GM18499 (cell line): ENCODE data around the gene TLR8.
"Not testable (repeated sequence)": the region's sequence is repeated elsewhere in the genome, so short reads cannot be mapped to it uniquely, and the experiment has no call there.

Experiments used
- ATAC-seq: cut with Tn5 transposase; IDR thresholded peaks from one replicate; pipeline ENCODE4 v1.9.1; 2021; ENCODE audit warnings: moderate number of reproducible peaks; ENCODE audit not compliant: insufficient read depth, unreplicated experiment

Gene TLR8

DNA sequence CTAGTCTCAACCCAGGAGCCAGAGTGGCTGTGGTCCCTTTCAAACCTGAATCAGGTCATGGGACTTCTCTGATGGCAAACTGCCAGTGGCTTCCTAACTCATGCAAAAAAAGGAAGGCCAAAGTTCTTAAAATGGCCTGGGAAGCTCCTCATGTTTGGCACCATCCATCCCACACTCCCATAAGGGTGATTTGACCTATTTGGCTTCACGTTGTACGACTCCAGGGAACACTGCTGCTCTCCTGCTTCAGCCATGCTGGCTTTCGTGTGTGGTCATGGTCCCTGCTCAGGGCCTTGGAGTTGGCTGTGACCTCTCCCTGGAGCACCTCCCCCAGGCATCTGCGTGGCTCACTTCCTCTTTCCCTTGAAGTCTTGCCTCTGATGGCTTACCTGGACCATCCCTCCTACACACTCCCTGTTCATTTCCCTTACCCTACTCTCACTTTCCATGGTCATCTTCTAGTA lies 55.7 kb downstream of the TLR8 start:
- no peak for ATAC-seq

DNA sequence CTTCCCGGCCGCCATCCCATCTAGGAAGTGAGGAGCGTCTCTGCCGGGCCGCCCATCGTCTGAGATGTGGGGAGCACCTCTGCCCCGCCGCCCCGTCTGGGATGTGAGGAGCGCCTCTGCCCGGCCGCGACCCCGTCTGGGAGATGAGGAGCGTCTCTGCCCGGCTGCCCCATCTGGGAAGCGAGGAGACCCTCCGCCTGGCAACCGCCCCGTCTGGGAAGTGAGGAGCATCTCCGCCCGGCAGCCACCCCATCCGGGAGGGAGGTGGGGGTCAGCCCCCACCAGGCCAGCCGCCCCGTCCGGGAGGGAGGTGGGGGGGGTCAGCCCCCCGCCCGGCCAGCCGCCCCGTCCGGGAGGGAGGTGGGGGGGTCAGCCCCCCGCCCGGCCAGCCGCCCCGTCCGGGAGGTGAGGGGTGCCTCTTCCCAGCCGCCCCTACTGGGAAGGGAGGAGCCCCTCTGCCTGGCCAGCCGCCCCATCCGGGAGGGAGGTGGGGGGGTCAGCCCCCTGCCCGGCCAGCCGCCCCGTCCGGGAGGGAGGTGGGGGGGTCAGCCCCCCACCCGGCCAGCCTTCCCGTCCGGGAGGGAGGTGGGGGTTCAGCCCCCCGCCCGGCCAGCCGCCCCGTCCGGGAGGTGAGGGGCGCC lies 56.9 kb downstream of the TLR8 start:
- not testable (repeated sequence) for ATAC-seq

DNA sequence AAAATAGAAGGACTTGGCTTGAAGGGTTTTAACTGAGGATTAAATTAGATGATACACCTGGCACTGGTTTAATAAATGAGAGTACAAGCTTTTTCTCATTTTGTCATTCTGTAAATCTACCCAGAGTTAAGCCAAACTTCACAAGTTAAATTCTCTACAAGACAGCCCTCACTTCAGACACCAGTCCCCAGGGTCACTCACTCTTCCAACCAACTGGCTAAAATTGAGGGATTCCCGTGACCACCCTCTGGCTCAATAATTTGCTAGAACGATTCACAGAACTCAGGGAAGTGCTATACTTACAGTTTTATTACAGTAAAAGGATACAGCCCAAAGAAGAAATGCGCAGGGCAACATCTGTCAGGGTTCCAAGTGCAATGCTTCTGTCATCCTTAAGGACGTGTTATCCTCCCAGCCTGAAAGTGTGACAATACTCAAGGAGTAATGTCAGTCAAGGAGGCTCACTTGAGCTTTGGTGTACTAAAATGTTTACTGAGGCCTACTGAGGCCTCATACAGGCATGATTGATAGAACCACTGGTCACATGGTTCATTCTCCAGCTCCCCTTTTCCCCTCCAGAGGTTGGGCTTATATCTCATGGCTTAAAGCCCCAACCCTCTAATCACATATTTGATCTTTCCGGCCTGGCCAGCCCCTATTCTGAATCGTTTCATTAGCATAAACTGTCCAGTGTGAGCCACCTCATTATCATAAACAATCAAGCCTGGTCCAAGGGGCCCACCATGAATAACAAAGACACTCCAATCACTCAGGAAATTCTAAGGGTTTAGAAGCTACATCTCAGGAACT lies 58.9 kb downstream of the TLR8 start:
- ATAC-seq, result no peak

DNA sequence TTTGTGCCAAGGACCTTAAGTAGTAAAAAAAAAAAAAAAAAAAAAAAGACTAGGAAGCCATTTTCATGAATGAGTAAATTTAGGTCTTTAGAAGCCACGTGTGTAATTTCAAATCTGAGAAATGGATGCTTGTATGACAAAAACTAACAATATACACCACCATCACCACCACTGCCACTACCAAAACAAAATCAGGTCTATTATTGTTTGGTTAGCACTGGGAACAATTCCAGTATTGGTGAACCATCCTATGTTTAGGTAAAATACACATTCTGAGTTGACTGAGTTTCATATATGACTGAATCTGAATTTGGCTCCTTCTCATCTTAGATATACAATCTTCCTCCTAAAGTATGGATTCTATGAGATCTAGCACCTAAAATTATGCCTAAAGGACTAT lies 59.7 kb downstream of the TLR8 start:
- no peak for ATAC-seq

DNA sequence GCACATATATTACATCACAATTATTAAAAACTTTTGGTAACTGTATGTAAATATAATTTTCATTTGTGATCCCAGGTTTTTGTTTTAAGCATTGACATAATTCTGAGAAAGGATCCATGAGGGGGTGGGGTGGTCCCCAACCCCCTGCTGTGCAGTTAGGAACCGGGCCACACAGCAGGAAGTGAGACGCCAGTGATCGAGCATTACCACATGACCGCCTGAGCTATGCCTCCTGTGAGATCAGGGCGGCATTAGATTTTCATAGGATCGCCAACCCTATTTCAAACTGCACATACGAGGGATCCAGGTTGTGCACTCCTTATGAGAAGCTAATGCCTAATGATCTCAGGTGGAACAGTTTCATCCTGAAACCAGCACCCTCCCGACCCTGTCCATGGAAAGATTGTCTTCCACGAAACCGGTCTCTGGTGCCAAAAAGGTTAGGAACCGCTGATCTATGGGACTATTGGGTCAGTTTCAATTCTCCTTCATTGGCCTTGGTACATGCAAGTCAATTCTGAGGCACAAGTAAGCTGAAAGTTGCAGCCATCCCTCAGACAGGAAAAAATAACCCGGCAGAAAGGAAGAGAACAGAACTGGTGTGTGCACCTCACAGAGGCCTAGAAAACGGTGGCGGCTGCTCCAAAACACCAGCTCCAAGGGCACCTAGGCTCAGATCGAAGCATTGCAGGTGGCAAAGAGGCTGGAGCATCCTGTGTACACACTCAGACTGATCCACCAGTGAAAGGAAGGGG lies 61.5 kb downstream of the TLR8 start:
- no peak for ATAC-seq

DNA sequence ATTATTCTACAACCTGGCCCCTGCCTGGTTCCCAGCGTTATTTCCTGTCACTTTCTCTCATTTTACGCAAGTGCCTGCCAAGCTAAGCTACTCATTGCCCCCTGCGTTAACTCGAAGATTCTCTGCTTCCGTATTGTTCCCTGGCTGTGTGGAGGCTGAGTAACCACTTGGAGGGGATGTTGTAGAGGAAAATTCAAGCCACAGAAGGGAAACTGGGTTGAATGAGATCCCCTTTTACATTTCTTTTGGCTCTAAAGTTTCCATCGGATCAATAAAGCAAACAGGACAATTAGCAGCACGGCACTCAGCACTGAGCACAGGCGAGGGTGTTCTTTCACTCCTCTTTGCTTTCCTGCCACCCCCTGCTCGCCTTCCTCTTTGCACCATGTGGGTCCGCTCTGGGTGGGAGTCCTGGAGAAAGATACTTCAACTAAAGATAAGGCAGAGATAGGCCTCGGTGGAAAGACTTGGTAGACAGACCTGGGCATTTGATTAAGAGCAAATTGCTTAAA lies 64.3 kb downstream of the TLR8 start:
- no peak for ATAC-seq

DNA sequence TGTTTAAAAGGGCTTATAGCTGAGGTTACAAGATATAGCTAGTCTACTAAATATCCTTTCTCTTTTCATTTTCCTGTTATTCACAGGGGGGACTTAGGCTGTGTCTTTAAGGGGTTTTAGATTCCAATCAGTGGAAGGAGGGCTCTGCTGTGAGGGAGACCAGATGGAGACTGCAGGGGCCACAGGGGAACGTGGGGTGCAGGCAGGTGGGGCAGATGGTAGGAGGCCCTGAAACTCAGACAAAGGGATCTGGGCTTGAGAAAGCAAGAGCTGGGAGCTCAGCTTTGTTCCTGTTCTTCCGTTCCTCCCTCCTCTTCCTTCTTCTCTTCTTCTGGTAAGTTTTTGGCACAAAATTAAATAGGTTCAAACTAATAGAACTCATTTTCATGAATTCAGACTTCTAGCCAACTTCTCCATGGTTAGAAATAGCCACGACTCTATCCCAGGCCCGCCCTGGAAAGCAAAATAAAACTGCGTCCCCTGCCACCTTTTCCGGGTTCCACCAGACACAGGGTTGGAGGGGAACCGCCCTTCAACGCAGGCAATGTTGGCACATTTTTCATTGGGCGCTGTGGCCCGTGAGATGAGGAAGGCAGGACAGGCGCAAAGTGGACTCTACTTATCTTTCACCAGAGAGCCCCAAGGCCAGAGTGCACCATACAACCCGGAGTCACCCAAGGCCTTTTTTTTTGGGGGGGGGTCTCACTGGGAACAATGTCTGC lies 65.0 kb downstream of the TLR8 start:
- no peak for ATAC-seq

DNA sequence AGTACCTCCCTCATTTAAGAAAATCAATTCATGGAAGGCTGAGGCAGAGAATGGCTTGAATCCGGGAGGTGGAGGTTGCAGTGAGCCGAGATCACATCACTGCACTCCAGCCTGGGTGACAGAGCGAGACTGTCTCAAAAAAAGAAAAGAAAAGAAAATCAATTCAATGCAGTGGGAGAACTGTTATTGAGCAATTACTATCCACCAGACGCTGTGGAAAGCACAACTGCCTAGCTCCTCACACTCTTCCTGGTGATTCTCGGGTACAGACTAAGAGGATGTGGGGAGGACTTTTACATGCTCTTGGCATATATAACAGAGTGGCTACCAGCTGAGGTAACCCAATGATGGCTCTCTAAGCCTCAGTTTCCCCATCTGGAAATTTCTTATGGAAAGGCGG lies 65.8 kb downstream of the TLR8 start:
- no peak for ATAC-seq
